GM19438 (cell line): ENCODE results near the gene GPHN.
"Not testable (repeated sequence)": the region's sequence is repeated elsewhere in the genome, so short reads cannot be mapped to it uniquely, and the experiment has no call there.

Experiments used
- ATAC-seq: cut with Tn5 transposase; IDR thresholded peaks from one replicate; pipeline ENCODE4 v1.9.1; 2021; ENCODE audit warnings: low read depth; ENCODE audit not compliant: unreplicated experiment

GPHN gene

DNA sequence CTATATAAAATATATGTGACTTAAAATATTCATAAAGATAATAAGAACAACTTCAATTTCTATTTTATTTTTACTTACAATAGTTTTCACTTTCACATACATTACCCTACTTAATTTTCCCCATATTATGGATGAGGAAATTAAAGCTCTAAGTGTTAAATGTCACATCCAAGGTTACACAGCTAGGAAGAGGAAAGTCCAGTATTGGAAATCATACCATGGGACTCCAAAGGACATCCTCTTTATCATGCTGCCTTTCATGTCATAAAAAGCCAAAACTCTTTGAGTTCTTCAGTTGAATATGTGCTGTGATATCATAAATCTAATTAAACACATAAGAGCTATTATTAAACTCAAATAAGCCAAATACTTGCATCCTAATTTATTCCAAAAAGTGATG is 508.9 kb downstream of the GPHN start:
- no peak for ATAC-seq

DNA sequence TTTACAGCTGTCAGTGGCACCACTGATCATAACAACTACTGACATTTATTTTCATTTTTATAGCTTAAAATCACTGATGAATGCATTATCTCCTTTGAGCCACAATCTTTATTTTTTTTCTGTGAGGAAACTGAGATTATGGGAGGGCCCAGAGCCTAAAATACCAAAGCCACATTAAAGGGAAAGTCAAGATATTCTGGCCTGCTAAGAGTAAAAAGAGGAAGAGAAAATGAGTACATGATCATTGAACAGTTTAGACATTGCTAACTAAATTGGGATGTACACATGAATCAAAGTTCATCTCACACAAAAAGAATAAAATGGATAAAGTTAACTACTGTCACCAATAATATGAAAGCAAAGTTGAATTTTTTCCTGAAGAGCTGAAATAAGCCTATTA is 510.8 kb downstream of the GPHN start:
- ATAC-seq, result no peak

DNA sequence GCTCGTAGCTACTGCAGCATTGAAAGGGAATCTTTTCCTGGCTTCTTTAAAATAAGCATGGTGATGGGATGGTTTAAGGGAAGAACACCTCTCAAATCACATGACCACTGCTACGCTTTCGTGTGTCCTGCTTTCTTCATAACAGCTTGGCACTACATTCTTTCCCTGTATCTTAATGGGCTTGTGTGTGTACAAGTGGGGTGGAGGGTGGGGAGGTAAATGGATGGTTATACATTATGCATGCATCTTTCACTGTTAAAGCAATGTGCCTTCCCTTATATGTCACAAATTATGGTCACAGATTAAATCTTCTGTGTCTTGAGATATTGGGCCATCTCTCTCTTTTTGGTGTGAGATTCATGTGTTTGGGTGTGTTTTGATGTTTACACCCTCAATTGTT is 511.8 kb downstream of the GPHN start:
- no peak for ATAC-seq

DNA sequence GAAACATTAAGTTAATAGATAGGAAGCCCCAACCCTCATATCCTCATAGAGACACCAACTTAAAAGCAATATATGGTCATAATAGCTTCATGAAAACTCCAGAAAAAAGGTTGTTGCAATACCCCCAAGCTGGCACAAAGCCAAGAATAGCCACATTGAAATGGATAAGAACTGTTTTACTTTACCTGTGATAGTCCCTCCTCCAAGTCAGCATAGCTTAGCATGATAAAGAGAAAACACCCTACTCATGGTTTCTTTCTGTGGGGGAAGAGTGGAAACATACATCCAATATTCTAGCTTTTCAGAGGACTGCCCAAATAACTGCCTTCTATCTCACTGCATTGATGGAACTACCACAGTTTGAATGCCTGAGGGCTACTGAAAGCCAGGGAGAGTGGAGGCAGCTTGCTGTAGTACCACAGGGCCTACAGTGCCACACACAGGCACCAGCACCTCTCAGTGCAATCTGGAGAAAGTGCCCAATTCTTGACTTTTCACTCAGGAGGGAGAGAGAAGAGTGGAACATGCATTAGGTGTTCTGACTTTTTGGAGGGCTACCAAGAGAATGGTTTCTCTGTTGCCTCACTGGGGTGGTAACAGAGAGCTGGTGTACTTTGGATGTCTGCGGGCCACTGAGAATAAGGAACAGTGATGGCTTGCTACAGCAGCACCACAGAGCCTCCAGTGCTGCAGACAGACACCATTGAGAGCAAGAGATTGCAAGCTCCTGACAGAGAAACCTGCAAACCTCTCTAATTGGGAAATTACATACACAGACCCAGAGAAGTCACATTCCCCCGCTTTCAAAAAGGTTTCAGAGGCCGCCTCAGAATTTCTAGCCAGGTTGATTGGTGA is 524.2 kb downstream of the GPHN start:
- no peak for ATAC-seq

DNA sequence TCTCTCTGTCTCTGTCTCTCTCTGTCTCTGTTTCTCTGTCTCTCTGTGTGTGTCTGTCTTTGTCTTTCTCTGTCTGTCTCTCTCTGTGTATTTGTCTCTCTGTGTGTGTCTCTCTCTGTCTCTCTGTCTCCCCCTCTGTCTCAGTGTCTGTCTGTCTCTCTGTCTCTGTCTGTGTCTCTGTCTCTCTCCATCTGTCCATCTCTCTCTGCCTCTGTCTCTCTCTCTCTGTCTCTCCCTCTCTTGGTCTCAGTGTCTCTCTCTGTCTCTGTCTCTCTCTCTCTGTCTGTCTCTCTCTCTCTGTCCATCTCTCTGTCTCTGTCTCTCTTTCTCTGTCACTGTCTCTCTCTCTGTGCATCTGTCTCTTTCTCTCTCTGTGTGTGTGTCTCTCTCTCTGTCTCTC is 537.5 kb downstream of the GPHN start:
- no peak for ATAC-seq

DNA sequence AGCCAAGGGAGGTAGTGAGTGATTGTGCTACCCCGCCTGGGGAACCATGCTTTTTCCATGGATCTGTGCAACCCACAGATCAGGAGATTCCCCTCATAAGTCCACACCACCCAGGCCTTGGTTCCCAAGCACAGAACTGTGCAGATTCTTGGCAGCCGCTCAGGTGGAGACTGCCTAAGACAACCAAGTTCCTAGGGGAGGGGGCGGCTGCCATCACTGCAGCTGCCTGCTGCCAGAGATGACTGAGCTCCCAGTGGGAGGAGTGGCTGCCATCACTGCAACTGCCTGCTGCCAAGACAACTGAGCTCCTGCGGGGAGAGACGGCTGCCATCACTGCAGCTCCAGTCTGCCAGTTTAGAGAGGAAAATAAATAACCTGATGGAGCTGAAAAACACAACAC is 542.9 kb downstream of the GPHN start:
- ATAC-seq, result no peak

DNA sequence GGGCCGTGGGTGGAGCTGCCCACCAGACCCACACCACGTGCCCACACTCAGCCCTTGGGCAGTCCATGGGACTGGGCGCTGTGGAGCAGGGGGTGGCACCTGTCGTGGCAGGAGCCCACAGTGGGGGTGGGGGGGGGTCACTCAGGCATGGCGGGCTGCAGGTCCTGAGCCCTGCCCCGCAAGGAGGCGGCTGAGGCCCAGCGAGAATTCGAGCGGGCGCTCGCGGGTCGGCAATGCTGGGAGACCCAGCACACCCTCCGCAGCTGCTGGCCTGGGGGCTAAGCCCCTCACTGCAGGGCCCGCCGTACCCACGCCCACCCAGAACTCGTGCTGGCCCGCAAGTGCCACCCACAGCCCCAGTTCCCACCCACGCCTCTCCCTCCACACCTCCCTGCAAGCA is 548.7 kb downstream of the GPHN start:
- no peak for ATAC-seq

DNA sequence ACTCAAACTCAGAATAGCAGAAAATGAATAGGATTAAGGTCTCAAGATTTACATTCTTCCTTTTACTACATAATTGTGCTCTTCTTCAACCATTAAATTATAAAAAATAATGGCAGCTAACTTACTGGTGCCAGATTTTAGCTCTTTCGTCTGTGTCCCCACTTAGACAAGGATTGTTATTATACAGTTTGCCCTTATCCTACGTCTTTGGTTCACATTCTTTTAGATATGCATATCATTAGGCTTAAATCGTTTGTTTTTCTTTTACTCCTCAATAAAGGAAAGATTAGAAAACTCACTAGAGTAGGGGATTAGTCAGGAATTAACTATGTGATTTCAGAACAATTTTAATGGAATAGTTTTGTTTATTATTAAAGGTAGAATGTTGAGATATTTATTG is 551.6 kb downstream of the GPHN start:
- ATAC-seq, result no peak

DNA sequence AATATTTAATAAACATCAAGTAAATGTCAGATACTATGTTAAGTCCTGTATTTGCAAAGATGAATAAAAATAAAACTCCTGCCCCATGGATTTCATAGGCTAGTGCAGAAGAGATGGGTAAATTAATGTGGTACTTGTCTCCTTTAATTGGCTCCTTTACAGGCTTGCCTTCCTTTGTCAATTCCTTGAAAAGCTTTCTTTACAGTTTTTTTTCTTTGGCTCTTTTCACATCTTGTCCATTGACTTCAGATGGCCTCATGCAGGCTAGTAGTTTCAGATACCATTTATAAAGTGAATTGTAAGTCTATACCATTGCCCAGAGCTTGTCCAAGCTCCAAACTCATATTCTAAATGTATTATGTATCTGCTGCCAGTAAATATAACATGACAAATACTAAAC is 552.6 kb downstream of the GPHN start:
- ATAC-seq, result no peak

DNA sequence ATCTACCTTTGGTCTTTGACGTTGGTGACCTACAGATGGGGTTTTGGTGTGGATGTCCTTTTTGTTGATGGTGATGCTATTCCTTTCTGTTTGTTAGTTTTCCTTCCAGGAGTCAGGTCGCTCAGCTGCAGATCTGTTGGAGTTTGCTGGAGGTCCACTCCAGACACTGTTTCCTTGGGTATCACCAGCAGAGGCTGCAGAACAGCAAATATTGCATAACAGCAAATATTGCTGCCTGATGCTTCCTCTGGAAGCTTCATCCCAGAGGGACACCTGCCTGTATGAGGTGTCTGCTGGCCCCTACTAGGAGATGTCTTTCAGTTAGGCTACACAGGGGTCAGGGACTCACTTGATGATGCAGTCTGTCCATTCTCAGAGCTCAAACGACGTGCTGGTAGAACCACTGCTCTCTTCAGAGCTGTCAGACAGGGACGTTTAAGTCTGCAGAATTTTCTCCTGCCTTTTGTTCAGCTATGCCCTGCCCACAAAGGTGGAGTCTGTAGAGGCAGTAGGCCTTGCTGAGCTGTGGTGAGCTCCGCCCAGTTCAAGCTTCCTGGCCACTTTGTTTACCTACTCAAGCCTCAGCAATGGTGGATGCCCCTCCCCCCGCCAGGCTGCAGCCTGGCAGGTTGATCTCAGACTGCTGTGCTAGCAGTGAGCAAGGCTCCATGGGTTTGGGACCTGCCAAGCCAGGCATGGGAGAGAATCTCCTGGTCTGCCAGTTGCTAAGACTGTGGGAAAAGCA is 559.3 kb downstream of the GPHN start:
- not testable (repeated sequence) for ATAC-seq

DNA sequence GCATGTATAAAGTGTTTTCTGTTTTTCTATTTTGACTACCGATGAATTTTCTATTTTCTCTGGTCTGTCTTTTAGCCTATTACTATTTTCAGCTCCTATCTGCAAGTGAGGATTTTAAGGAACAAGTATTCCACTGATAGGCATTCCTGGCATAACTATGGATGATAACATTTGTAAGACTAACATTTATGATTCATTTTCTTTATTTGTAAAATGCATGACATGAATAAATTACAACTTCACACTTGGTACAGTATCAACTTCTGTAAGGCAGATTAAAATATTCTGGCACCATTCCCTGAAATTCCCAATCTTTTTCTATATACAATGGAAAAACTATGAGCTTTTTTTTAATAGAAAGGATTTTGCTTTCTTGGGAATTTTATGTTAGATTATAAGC is 560.3 kb downstream of the GPHN start:
- ATAC-seq, result no peak

DNA sequence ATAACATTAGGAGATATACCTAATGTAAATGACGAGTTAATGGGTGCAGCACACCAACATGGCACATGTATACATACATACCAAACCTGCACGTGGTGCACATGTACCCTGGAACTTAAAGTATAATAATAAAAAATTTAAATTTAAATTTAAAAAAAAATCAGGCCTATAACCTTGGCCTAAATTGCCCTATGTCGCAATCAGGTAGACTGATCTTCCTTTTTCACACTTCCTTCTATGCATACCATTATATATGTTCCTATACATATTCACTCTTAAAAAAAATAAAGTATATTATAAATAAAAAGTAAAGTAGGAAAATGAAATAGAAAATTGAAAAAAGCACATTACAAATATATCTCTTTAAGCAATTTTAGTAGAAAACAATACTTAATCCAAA is 563.6 kb downstream of the GPHN start:
- no peak for ATAC-seq

DNA sequence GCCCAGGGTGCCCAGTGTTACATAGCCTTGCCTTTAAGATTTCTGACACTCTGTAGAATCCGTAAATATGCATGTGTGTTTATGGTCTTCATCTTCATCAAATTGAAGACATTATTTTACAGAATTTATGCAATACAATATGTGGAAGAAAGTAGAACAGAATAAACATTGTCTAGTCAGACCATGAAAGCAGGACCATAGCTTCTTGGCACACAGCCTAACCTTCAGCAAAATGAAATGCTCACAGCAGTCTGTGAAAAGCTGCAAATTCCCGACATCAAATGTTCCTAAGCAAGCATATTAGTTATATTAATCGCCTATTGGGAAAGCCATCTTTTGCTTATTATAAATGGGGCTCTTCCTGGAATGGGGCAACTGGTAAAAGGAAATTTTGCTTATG is 570.0 kb downstream of the GPHN start:
- no peak for ATAC-seq

DNA sequence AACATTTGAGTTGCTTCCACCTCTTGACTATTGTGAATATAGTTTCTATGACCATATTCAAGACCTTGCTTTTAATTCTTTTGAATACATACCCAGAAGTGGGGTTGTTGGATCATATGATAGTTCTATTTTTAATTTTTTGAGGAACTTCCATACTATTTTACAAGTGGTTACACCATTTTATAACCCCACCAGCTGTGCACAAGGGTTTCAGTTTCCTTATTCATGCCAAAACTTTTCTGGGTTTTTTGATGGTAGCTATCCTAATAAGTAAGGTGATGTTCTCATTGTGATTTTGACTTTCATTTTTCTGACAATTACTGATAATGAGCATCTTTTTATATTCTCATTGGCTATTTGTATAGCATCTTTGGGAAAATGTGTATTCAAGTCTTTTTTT is 571.9 kb downstream of the GPHN start:
- no peak for ATAC-seq

DNA sequence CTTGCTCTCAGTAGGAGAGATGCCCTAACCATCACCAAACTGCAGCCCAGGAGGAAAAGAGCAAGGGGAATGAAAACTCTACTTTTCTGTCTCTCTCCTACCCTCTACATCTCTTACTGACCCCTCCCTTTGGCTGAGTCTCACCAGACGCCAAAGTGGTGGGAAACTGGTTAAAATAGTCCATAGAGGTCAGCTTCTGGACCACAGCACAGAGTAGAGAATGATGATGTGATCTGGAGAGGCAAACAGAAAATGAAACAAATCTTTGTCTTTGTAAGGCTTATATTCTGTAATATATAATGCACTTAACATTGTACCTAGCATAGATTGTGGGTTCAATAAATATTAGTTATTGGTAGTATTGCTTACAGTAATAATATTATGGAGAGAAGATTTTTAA is 600.3 kb downstream of the GPHN start:
- no peak for ATAC-seq

DNA sequence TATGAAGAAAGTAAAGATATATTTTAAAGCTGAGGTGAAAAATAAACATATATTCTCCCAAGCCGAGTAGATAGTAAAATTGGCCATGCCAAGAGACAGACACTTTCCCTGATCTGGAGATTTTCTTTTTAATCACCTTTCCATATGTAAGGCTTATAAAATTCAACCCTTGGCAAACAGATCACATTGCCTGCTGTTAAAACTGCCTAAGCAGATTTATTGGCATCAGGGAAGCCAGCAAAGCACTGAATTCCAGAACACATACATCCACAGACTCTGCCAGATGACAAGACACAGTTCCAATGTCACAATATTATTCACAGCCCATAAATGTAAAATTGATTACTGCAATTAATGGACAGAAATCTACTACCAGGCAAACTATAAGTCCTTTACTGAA is 603.1 kb downstream of the GPHN start:
- ATAC-seq, result no peak

DNA sequence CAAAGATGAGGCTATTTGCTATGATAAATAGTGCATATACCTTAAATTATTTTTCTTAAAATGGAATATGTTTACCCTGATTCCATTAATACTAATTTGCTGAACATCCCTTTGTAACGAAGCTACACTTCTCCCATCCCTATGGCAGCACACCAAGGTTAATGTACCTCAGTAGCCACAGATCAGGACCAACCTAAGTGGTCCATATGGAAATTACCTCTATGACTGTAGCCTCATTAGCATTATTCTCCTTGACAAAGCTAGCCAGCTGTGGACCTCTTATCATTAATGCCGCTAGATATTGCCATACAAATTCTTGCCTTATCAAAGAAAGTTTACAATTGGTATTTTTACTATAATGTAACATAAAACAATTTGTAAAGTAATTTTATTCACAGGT is 604.4 kb downstream of the GPHN start:
- no peak for ATAC-seq

DNA sequence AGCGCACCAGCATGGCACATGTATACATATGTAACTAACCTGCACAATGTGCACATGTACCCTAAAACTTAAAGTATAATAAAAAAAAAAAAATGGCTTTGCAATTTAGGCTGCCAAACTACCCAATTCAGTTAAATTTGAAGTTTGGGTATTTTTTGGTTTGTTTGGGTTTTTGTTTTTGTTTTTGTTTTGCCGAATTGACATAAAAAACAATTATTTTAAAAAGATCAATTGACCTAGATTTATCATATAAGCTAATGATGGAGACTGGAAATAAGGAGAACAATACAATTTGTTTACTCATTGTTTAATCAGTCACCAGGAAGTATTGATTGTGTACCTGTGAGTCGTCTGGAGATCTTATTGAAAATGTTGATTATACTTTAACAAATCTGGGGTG is 619.2 kb downstream of the GPHN start:
- no peak for ATAC-seq

DNA sequence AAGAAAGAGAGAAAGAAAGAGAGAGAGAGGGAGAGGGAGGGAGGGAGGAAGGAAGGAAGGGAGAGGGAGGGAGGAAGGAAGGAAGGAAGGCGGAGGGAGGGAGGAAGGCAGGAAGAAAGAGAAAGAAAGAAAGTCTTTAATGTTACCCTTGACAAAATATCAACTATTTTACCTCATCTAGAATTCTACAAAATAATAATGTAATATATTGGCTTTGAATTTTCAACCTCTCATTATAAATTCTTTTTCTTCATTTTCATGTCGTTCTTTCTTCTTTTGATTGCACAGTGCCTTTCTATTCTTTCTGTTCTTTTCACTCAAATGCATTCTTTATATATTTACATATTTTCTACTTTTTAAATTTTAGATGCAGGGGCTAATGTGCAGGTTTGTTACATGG is 621.8 kb downstream of the GPHN start:
- ATAC-seq, result no peak

DNA sequence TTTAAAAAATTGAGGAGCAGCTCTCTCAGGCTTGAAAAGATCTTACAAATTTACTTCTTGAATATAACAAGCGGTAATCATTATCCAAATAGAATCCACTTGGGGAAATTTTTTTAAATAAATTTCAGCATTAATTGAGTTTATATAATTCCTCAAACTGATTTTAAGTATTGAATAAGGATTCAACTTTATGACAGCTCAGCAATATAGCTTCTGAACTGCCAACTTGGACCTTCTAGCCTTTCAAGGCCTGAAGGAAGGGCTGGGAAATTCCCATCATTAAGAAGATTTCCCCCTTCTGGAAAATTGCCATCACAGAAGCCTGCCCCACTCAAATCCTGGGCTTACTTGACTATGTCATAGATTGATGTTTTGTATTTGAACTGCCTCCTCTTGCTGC is 623.7 kb downstream of the GPHN start:
- no peak for ATAC-seq

DNA sequence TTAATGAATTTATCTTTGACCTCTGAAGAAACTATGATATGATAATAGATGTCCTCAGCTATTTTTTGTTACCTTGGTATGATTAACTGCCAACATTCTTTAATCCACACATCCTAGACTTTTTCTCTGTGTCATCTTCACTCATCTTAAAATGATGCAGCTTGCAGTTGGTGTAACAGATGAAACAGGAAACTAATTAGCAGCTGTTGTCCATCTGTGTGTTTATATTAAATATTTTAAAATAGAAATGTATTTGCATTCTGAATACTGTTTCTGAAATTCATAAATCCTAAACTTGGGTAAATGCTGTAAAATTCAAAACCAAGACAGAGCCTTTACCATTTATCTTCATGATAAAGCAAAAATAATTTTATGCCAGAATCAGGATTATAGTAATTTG is 625.2 kb downstream of the GPHN start:
- ATAC-seq, result no peak
